ENCODE data around the gene MIGA2. TPM values are rescaled to one million over a fixed set of nuclear protein-coding genes. Genes with fewer than 3 reads are reported as not detected.

The MIGA2 gene
- total RNA-seq, 1 donor from 2014 or later: 23.8 TPM

DNA sequence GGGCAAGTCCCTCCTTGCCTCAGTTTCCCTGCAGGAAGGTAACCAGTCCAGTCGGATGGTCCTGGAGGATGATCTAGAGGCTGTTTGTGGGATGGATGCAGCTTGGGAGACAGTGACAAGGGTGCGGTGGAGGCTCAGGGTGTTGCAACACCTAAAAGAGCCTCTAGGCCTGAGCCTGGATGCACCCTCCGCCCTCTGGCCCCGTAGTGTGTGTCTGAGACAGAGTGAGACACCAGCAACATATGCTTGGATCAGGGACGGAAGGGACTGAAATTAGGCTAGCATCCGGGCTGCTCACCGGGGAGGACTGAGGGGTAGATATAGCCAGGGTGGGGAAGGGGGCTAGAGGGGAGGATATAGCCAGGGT lies 73.1 kb downstream of the MIGA2 start:
- Mint-ChIP-seq H3K36me3 (ENCODE audit: low read depth, unreplicated experiment) (peaks cover 7% of the 10 kb centered on the region), H3K4me1 (ENCODE audit: low read depth, unreplicated experiment) (peaks cover 2% of the 10 kb centered on the region), H3K9me3 (ENCODE audit: unreplicated experiment) (no peaks in the 10 kb centered on the region), H3K27me3 (ENCODE audit: low read depth, unreplicated experiment) (peaks cover 3% of the 10 kb centered on the region), H3K4me3 (ENCODE audit: unreplicated experiment) (peak overlapping the region; percentile 83), H3K27ac (ENCODE audit: unreplicated experiment) (peak overlapping the region; percentile 18)
- Histone ChIP-seq H4K20me1 (ENCODE audit: insufficient read depth, low read length) (peaks cover 30% of the 10 kb centered on the region), H3K4me2 (ENCODE audit: low read length) (peak overlapping the region; percentile 100), H3K4me1 (ENCODE audit: insufficient read depth, low read length) (peaks cover 15% of the 10 kb centered on the region), H3K27me3 (ENCODE audit: insufficient read depth, low read length) (no peaks in the 10 kb centered on the region), H2AFZ (ENCODE audit: low read depth, low read length) (no peak overlapping the region), H3K27ac (ENCODE audit: low read depth, low read length) (no peak overlapping the region), H3K36me3 (ENCODE audit: insufficient read depth, low read length) (peaks cover 3% of the 10 kb centered on the region), H3K4me3 (ENCODE audit: insufficient read depth, low read depth, low read length) (no peak overlapping the region), H3K9me3 (ENCODE audit: insufficient read depth, low read depth, low read length) (no peaks in the 10 kb centered on the region), H3K9ac (ENCODE audit: low read length) (peak overlapping the region; percentile 85), H3K79me2 (ENCODE audit: insufficient read depth, low read length) (peaks cover 38% of the 10 kb centered on the region)
- TF ChIP-seq, protein P1, sequence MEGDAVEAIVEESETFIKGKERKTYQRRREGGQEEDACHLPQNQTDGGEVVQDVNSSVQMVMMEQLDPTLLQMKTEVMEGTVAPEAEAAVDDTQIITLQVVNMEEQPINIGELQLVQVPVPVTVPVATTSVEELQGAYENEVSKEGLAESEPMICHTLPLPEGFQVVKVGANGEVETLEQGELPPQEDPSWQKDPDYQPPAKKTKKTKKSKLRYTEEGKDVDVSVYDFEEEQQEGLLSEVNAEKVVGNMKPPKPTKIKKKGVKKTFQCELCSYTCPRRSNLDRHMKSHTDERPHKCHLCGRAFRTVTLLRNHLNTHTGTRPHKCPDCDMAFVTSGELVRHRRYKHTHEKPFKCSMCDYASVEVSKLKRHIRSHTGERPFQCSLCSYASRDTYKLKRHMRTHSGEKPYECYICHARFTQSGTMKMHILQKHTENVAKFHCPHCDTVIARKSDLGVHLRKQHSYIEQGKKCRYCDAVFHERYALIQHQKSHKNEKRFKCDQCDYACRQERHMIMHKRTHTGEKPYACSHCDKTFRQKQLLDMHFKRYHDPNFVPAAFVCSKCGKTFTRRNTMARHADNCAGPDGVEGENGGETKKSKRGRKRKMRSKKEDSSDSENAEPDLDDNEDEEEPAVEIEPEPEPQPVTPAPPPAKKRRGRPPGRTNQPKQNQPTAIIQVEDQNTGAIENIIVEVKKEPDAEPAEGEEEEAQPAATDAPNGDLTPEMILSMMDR (IDR thresholded peaks at IDR 0.05; ENCODE audit: insufficient read depth, low read depth, low read length): no peak
- TF ChIP-seq EZH2 (IDR thresholded peaks at IDR 0.05; ENCODE audit: insufficient read depth, low read length): no peak
- no peak for FAIRE-seq
- DNase-seq (ENCODE audit: low read depth): no peak

DNA sequence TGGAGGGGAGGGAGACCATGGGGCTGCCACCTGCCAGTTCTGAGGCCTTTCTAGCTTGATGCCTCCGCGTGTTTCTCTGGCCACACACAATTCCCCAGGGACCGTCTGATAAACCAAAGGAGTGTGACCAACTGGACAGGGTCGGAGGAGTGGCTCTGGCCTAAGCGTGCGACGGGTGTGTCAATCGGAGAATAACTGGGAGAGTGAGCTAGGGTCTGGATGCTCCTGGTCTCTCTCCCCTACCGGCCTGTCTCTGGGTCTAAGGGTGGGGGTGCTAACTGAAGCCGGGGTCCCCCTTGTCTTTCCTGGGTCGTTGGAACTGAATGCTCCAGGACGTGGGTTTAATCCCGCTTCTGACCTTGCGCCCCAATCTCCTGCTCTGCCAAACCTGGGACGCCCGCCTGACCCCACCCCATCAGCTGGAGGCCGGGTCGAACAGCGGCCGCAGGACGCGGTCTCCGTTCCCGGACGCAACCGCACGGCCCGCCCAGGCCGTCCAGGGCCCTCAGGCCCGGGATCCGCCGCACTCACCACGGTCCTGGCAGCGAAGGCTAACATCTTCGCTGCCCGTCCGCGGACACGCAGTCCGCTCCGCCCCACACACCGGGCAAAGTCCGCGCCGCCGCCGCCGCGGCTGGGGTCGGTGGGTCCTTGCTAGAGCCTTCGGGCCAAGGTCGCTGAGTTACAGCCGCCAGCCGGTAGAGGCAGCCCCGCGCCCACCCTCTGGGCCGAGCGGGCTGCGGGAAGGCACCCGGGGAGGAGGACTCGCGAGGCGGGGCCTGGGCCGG lies 73.7 kb downstream of the MIGA2 start:
- Histone ChIP-seq H3K4me1 (ENCODE audit: insufficient read depth, low read length) (peaks cover 15% of the 10 kb centered on the region), H3K4me2 (ENCODE audit: low read length) (peak overlapping the region; percentile 100), H3K4me3 (ENCODE audit: insufficient read depth, low read depth, low read length) (peak overlapping the region; percentile 84), H3K27ac (ENCODE audit: low read depth, low read length) (peak overlapping the region; percentile 26), H4K20me1 (ENCODE audit: insufficient read depth, low read length) (peaks cover 36% of the 10 kb centered on the region), H2AFZ (ENCODE audit: low read depth, low read length) (peak overlapping the region; percentile 95), H3K9ac (ENCODE audit: low read length) (peak overlapping the region; percentile 85), H3K36me3 (ENCODE audit: insufficient read depth, low read length) (peaks cover 3% of the 10 kb centered on the region), H3K79me2 (ENCODE audit: insufficient read depth, low read length) (peaks cover 45% of the 10 kb centered on the region), H3K9me3 (ENCODE audit: insufficient read depth, low read depth, low read length) (no peaks in the 10 kb centered on the region), H3K27me3 (ENCODE audit: insufficient read depth, low read length) (no peaks in the 10 kb centered on the region)
- FAIRE-seq (no peak), DNase-seq (ENCODE audit: low read depth) (no peak)
- no peak for TF ChIP-seq EZH2 (IDR thresholded peaks at IDR 0.05; ENCODE audit: insufficient read depth, low read length)
- TF ChIP-seq, protein P1 (IDR thresholded peaks at IDR 0.05; ENCODE audit: insufficient read depth, low read depth, low read length): no peak
- Mint-ChIP-seq H3K4me3 (ENCODE audit: unreplicated experiment) (peak overlapping the region; percentile 83), H3K4me1 (ENCODE audit: low read depth, unreplicated experiment) (peaks cover 2% of the 10 kb centered on the region), H3K27ac (ENCODE audit: unreplicated experiment) (no peak overlapping the region), H3K36me3 (ENCODE audit: low read depth, unreplicated experiment) (peaks cover 7% of the 10 kb centered on the region), H3K9me3 (ENCODE audit: unreplicated experiment) (no peaks in the 10 kb centered on the region), H3K27me3 (ENCODE audit: low read depth, unreplicated experiment) (peaks cover 3% of the 10 kb centered on the region)

All from astrocyte (in vitro differentiated cells and primary cell).